Measurements from ENCODE around the gene PRKCZ.

GRCh38 chr1:2188336-2188735 lies 138.1 kb downstream of the PRKCZ start:
- TF ChIP-seq CTCF (IDR thresholded peaks at IDR 0.05; ENCODE audit: low read depth, low read length) = no peak
- no peak for TF ChIP-seq EZH2phosphoT487 (IDR thresholded peaks at IDR 0.05; ENCODE audit: low read depth)

Measured in OCI-LY3 (cell line).